SU-DHL-6 (cell line): Measurements from ENCODE around the gene VIPR2.

Experiments used
- H2AFZ ChIP-seq: fragments of 200-600 bp; sonication (generic); 2 replicates; pipeline ENCODE4 v1.6.1; 2014; ENCODE audit warnings: low read depth, mild to moderate bottlenecking, moderate library complexity, mixed read lengths, antibody characterized with exemption, low read length; ENCODE audit not compliant: severe bottlenecking
- H3F3A ChIP-seq: fragments of 200-600 bp; shearing (Covaris generic); 2 replicates; pipeline ENCODE4 v1.6.0; 2016; ENCODE audit warnings: antibody characterized with exemption, mild to moderate bottlenecking; ENCODE audit not compliant: insufficient read depth
- H3K27ac ChIP-seq: fragments of 200-600 bp; sonication (generic); 2 replicates; pipeline ENCODE4 v1.5.1; 2016; ENCODE audit warnings: low read depth, mild to moderate bottlenecking, low read length, moderate library complexity, mixed read lengths
- H3K27me3 ChIP-seq: fragments of 200-600 bp; sonication (generic), shearing (Covaris generic); 2 replicates; pipeline ENCODE4 v1.6.0; 2014; ENCODE audit warnings: mild to moderate bottlenecking, low read length
- H3K36me3 ChIP-seq: fragments of 200-600 bp; sonication (generic); 2 replicates; pipeline ENCODE4 v1.6.1; 2014; ENCODE audit warnings: mild to moderate bottlenecking, low read length, mixed read lengths
- H3K4me2 ChIP-seq: fragments of 300-600, 200-600 bp; shearing (Covaris generic), sonication (generic); 2 replicates; pipeline ENCODE4 v1.6.0; 2014; ENCODE audit warnings: low read length, low read depth, mild to moderate bottlenecking; ENCODE audit not compliant: poor library complexity, severe bottlenecking
- H3K4me3 ChIP-seq: fragments of 200-600 bp; sonication (generic); 2 replicates; pipeline ENCODE4 v1.5.1; 2014; ENCODE audit warnings: antibody characterized with exemption, low read length, mild to moderate bottlenecking, mixed read lengths; ENCODE audit not compliant: insufficient read depth, poor library complexity, severe bottlenecking
- H3K79me2 ChIP-seq: fragments of 200-600 bp; sonication (generic); 2 replicates; pipeline ENCODE4 v1.6.1; 2014; ENCODE audit warnings: mild to moderate bottlenecking, low read length, moderate library complexity; ENCODE audit not compliant: insufficient read depth
- H3K9ac ChIP-seq: fragments of 200-600 bp; sonication (generic); 2 replicates; pipeline ENCODE4 v1.7.0; 2014; ENCODE audit warnings: mild to moderate bottlenecking, low read length
- H3K9me2 ChIP-seq: fragments of 200-600 bp; sonication (generic); replicated peaks from 2 replicates; pipeline ENCODE4 v1.6.1; 2014; ENCODE audit warnings: low read length; ENCODE audit not compliant: insufficient read depth
- H3K9me3 ChIP-seq: fragments of 200-600 bp; sonication (generic); 2 replicates; pipeline ENCODE4 v1.6.1; 2014; ENCODE audit warnings: low read length, mixed read lengths; ENCODE audit not compliant: insufficient read depth
- H4K20me1 ChIP-seq: fragments of 200-600 bp; sonication (generic); 2 replicates; pipeline ENCODE4 v1.6.1; 2014; ENCODE audit warnings: low read depth, mild to moderate bottlenecking, antibody characterized with exemption, low read length, moderate library complexity, mixed read lengths
- CTCF ChIP-seq: fragments of 200-600 bp; sonication (generic); IDR thresholded peaks from one replicate; pipeline ENCODE4 v1.5.1; 2017; ENCODE audit warnings: antibody characterized with exemption, mild to moderate bottlenecking, low read length, moderate library complexity; ENCODE audit not compliant: insufficient read depth, poor library complexity, severe bottlenecking
- EZH2phosphoT487 ChIP-seq: fragments of 200-600 bp; sonication (generic), shearing (Covaris generic); conservative IDR thresholded peaks from 2 replicates; pipeline ENCODE4 v1.6.1; 2018; ENCODE audit warnings: mild to moderate bottlenecking, antibody characterized with exemption, low read length, moderate library complexity, mixed read lengths

VIPR2 gene

GRCh38 chr7:158979635-158980351 is 164.9 kb downstream of the VIPR2 start:
- H3K9me3 ChIP-seq: peaks cover 32% of the 10 kb centered on the region
- H3F3A ChIP-seq: no peaks in the 10 kb centered on the region
- H3K4me2 ChIP-seq: no peak overlapping the region
- H3K27me3 ChIP-seq: no peaks in the 10 kb centered on the region
- H3K9me2 ChIP-seq: no peaks in the 10 kb centered on the region
- no peak overlapping the region for H3K9ac ChIP-seq
- no peaks in the 10 kb centered on the region for H3K36me3 ChIP-seq
- no peak overlapping the region for H2AFZ ChIP-seq
- no peak overlapping the region for H3K27ac ChIP-seq
- no peak overlapping the region for H3K4me3 ChIP-seq
- H3K79me2 ChIP-seq: no peaks in the 10 kb centered on the region
- TF ChIP-seq EZH2phosphoT487: no peak
- TF ChIP-seq CTCF: no peak
- H4K20me1 ChIP-seq: no peaks in the 10 kb centered on the region

DNA sequence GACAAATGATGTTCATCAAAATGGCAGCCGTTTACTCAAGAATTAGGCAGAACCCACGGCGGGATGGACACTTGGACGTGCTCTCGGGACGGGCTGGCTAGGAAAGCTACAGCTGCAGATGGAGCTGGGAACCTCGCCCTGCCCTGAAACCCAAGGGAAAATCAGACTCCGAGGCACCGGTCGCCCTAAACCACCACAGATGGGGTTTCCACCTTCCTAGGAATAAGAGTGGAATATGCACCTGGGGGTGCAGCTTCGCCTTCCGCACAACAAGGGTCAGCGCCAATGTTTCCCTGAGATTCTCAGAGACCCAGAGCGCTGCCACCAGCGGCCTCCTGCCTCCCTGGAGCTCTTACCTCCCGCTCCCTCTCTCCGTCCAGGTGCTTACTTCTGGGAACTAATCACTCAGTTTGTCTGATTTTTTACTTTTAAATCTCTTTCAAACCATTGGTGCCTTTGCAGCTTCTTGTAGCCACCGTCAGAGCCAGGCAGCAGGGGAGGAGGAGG is 165.6 kb downstream of the VIPR2 start:
- no peaks in the 10 kb centered on the region for H3F3A ChIP-seq
- peaks cover 32% of the 10 kb centered on the region for H3K9me3 ChIP-seq
- H2AFZ ChIP-seq: no peak overlapping the region
- H3K27ac ChIP-seq: no peak overlapping the region
- no peak overlapping the region for H3K9ac ChIP-seq
- H3K27me3 ChIP-seq: no peaks in the 10 kb centered on the region
- H4K20me1 ChIP-seq: no peaks in the 10 kb centered on the region
- H3K36me3 ChIP-seq: no peaks in the 10 kb centered on the region
- no peak overlapping the region for H3K4me2 ChIP-seq
- no peaks in the 10 kb centered on the region for H3K9me2 ChIP-seq
- H3K4me3 ChIP-seq: no peak overlapping the region
- H3K79me2 ChIP-seq: no peaks in the 10 kb centered on the region
- TF ChIP-seq CTCF (no peak), EZH2phosphoT487 (no peak)
